HG02981 (cell line): ENCODE results near the gene F2R.
"Not testable (repeated sequence)": the region's sequence is repeated elsewhere in the genome, so short reads cannot be mapped to it uniquely, and the experiment has no call there.

Source experiments
- ATAC-seq: cut with Tn5 transposase; IDR thresholded peaks from one replicate; pipeline ENCODE4 v1.9.1; 2021; ENCODE audit warnings: mild to moderate bottlenecking, moderate library complexity; ENCODE audit not compliant: unreplicated experiment

Gene F2R

DNA sequence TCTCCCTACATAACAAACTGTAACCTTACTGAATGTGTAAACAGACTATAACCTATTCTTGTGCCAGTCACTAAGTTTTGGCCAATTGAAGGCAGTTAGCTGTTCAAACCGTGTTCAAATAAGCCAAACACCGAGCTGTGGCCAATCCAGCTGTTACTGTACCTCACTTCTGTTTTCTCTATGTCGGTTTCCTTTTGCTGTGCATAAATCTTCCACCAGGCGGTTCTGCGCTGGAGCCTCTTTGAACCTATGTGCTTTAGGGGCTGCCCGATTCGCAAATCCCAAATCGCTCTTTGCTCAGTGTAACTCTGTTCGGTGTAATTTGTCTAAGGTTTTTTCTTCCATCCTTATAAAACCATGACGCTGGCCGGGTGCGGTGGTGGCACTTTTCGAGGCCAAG lies 31.8 kb downstream of the F2R start:
- no peak for ATAC-seq

DNA sequence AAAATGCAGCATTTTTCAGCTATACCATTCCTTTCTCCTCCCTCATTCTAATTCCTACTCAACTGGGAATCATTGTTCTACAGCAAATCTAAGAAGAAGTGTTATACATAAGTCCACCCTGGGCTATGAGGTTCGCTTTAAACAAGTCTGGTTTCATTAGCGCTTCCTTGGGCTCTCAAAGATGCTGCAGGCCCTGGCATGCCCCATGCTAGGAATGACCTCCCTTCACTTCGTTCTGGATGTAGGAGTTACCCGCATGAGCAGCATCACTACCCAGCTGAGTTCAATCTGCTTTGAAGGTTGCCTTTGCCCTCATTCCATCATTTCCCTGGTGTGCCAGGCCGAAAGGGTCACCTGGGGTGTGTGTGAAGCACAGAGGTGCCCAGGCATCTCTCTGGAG lies 35.4 kb downstream of the F2R start:
- ATAC-seq: no peak

DNA sequence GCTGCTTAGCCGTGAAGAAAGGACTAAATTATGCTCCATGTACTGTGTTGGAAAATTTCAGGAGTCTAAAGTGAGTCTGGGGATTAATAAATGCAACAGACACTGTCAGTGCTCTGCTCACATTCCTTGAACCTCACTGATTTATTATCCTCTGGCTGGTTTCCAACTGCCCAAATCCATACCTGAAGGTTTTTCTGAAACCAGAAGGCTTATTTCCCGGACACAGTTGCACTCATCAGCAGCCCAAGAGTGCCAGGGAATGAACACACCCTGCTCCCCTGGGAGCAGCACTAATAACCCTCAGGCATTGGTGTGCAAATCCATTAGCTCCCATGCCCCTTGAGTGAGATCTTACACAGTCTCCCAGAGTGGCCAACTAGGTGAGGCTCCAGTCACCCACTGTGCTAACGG lies 38.7 kb downstream of the F2R start:
- ATAC-seq: no peak

DNA sequence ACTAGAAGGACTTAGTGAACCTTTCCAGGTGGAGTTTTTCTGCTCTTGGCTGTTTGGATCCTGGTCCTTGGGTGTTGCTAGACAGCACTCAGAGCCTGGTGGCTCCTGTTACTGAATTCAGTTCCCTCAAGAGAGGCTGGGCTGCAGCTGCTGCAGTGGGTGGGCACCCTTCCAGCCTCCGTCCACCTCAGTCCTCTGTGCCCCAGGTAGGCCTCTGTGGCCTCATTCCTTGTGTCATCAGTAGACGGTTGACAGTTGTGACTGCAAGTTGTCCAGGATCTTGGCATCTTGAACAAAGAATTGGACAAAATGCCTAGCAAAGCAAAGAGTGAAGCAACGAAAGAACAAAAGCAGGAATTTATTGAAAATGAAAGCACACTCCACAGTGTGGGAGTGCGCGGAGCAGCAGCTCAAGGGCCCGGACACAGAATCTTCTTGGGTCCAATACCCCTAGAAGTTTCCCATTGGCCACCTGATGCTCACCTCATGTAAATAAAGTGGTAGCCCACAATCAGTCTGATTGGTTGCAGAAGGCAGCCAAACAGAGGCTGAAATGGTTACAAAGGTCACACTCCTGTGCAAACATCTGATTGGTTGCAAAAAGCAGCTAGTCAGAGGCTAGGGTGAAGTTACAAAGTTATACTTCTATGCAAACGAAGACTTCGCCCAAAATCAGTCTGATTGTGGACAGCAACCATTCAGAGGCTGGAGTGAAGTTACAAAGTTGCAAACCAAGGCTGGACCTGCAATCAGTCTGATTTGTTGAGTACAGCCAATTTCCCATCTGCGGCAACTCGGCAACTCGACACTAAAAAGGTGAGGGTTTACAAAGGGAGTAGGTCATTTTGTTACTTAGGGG lies 40.1 kb downstream of the F2R start:
- no peak for ATAC-seq

DNA sequence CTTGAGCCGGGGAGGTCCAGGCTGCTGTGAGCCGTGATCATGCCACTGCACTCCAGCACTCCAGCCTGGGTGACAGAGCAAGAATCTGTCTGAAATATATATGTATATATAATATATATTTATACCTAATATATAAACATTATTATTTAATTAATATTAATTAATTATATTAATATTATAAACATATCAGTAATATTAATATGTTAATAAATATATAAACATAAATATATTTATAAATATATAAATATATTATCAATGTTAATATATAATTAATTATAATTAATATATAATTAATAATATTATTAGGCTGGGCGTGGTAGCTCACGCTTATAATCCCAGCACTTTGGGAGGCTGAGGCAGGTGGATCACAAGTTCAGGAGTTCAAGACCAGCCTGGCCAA lies 41.1 kb downstream of the F2R start:
- ATAC-seq: no peak

DNA sequence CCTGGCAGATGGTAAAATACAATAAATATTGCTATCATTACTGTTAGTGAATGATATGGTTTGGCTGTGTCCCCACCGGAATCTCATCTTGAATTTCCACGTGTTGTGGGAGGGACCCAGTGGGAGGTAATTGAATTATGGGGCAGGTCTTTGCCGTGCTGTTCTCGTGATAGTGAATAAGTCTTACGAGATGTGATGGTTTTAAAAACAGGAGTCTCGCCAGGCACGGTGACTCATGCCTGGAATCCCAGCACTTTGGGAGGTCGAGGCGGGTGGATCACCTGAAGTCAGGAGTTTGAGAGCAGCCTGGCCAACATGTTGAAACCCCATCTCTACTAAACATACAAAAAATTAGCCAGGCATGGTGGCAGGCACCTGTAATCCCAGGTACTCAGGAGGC lies 45.2 kb downstream of the F2R start:
- ATAC-seq: not testable (repeated sequence)

DNA sequence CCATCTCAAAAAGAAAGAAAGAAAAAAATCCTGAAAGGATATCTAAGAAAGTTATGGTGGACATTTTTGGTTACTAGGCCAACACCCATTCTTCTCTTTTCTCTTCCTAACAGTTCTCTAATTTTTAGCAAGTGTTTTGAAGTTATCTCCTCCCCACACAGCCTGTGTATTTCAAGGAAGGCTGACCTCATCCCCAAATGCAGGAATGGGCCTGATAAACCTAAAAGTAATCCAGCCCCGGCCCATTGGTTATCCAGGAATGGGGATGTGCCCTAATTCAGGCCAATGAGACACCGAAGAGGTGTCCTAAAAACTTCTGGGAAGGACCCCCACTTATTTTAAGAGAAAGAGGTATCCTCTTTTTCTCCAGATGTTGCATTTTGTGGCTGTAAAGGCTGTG lies 46.6 kb downstream of the F2R start:
- no peak for ATAC-seq

DNA sequence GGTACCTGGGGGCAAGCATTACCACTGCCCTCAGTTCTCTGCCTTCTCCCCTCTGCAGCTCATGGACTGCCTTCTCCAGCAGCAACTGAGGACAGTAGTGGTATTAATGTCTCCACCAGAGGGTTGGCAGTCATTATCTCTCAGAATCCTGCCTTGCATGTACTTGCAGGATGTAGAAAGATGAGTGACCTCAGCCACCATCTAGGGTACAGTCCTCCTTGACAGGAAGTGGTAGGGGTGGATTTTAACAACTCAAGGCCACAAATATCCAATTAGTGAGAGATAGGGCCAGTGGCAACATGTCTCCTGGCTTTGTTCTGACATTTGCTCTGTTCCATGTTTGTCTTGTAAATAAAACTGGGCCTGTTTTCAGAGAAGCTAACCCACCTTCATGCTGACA lies 47.2 kb downstream of the F2R start:
- ATAC-seq: no peak

DNA sequence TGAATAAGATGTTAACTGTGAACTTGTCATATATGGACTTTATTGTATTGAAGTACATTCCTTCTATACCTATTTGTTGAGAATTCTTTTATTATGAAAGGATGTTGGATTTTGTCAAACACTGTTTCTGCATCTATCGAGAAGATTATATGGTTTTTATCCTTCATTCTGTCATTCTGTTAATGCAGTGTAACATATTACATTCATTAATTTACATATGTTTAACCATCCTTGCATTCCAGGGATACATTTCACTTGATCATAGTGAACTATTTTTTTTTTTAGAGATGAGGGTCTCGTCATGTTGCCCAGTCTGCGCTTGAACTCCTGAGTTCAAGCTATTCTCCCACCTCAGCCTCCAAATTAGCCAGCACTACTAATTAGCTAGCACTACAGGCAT lies 48.4 kb downstream of the F2R start:
- ATAC-seq: no peak

DNA sequence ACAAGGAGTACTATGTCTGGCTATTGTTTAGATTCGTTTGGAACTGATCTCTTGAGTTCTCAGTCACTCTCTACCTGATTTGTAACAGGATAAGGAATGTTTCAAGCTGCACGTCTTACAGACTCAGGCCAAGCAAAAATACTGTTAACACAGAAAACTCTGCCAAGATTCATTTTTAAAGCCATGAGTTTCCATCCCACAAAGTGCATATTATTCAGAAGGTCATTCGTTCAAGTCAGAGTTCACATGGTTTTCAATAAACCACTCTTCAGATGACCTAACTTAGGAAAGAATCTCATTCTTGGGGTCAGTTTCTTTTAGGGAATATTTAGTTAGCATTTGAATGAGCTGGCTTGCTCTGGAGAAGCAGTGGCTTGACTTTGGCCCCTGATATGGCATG lies 49.3 kb downstream of the F2R start:
- ATAC-seq: no peak

DNA sequence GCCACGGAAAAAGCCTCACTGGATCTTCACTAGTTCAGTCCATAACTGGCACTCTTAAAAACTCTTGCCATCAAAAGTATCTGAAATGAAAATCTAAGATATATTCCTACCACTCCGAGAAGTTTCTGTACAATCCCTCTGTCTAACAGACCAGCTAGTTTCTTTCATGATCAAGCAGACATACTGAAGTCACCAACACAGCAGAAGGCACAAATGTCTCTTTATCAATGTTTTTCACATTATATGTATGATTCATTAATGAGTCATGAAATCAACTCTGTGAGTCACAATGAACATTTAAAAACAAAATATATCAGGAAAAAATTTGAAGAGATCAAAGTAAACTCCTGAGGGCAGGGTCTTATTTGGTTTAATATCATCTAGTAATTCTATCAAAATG lies 50.8 kb downstream of the F2R start:
- ATAC-seq: no peak

DNA sequence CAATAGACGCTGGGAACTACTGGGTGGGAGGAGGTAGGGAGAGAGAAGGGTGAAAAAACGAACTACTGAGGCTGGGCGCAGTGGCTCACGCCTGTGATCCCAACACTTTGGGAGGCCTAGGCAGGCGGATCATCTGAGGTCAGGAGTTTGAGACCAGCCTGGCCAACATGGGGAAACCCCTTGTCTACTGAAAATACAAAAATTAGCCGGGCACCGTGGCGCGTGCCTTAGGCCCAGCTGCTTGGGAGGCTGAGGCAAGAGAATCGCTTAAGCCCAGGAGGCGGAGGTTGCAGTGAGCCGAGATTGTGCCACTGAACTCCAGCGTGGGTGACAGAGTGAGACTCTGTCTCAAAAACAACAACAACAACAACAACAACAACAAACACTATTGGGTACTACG lies 55.1 kb downstream of the F2R start:
- ATAC-seq: not testable (repeated sequence)

DNA sequence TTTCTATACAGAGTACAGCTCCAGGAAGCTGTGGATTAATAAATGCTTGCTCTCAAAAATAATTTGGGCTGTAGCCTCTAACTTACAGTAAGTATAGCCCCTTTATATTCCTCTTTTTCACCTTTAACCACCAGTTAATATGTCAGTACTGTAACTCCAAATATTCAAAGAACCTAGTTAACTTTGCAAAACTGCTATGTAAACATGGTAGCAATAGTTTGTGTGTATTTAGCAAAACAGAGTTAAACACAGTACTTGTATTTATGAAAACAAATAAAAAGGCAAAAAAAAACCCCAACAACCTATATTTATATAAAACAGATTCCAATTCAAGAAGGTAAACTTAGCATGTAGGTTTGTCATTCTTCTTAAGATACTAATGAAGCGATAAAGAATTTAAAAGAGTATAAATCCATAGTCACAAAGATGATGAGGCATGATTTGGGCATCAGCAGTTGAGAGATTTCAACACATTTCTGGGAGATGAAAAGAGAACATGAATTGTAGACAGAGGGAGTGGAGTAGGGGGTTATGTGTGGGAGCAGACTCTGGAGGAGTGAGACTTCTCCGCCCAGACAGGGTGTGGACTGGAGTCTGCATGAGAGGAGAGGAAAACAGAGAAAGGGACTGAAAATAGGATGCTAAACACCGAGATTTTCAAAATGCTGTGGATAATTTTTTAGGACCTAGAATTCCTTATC lies 55.9 kb downstream of the F2R start:
- no peak for ATAC-seq

DNA sequence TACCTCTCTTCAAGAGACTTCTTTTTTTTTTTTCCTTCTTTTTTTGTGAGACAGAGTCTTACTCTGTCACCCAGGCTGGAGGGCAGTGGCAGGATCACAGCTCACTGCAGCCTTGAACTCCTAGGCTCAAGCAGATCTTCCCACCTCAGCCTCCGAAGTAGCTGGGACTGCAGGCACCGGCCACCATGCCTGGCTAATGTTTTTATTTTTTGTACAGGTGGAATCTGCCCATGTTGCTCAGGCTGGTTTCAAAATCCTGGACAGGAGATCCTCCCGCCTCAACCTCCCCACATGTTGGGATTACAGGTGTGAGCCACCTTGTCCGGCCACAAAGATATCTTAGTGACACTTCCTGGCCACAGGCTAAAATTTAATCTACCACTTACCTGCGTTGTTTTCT lies 60.0 kb downstream of the F2R start:
- no peak for ATAC-seq

DNA sequence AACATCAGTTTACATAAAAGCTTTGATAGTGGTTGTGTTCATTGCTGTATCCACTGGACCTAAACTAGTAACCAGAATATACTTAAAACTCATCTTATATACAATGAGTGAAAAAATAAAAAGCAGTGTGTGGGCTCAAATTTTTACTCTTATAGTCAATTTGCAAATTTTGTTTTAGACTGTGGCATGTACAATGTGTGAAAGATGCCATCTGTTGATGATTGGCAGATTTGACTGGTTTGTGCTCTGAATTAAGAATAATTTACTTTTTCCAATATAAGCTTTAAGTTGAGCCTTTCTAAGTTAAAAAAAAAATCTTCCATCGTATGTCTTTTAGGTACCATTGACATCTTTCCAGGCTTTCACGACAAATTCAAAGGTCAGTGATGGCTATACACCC lies 60.5 kb downstream of the F2R start:
- no peak for ATAC-seq

DNA sequence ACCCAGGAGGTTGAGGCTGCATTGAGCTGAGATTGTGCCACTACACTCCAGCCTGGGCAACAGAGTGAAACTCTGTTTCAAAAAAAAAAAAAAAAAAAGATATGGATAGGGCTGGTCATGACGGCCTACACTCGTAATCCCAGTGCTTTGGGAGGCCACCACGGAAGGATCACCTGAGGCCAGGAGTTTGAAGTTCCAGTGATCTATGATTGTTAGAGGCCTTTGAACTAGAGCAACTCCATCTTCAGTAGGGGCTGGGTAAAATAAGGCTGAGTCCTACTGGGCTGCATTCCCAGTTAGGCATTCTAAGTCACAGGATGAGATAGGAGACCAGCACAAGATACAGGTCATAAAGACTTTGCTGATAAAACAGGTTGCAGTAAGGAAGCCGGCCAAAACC lies 64.7 kb downstream of the F2R start:
- ATAC-seq: not testable (repeated sequence)

DNA sequence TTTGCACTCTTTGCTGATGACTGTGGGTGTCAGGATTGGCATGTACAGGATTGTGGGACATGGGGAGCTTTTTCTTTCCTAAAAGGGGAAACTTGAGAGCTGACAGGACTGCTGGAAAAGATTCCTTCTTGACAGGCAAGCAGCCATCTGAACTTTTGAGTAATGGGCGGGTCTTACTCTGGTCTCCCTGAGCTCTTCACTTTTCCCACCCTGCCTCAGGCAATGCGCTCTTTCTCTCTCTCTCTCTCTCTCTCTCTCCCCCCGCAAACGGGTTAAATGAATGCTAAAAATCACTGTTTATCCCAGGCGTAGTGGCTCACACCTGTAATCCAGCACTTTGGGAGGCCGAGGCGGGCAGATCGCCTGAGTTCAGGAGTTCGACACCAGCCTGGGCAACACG lies 65.8 kb downstream of the F2R start:
- no peak for ATAC-seq

DNA sequence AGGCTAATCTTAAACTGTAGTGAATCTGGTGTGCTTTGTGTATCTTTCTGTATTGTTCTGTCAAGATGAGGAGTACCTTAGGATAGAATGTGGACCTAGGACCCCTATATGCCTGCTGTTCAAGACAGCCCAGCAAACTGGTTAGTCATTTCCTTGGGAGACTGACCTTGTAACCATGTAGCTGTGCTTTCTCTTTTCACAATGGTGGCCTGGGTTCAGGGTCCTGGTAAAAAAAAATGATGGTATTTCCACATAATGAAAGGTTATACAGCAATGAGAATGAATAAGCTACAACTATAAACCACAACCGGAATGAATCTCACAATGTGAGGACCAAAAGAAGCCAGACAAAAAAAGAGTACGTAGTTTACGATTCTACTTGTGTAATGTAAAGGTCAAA lies 66.5 kb downstream of the F2R start:
- ATAC-seq: no peak
